H1 (cell line): ENCODE results near the gene TGFB1I1. TPM values are rescaled to one million over a fixed set of nuclear protein-coding genes. Genes with fewer than 3 reads are reported as not detected.

ENCODE experiments used
- CEBPB ChIP-seq: IDR thresholded peaks from 2 replicates; pipeline ENCODE4 v1.6.1; 2012; ENCODE audit warnings: low read depth, low read length
- CTBP2 ChIP-seq: IDR thresholded peaks from 2 replicates; pipeline ENCODE4 v1.7.0; 2011; ENCODE audit warnings: borderline replicate concordance, mild to moderate bottlenecking, moderate library complexity, mixed read lengths, low read length; ENCODE audit not compliant: insufficient read depth, insufficient read length
- KDM4A ChIP-seq: IDR thresholded peaks from one replicate; pipeline ENCODE4 v1.7.1; 2012; ENCODE audit warnings: low read depth, mild to moderate bottlenecking, moderate library complexity, low read length, inconsistent platforms; ENCODE audit not compliant: severe bottlenecking
- KDM5A ChIP-seq: fragments of 200-600 bp; IDR thresholded peaks from 2 replicates; pipeline ENCODE4 v1.7.1; 2012; ENCODE audit warnings: mild to moderate bottlenecking, low read length, inconsistent platforms, mixed read lengths
- POLR2A ChIP-seq, 2 experiments: IDR thresholded peaks; 1 replicate in 1 of 2; 2 replicates in 1 of 2; pipeline ENCODE4 v1.6.1; 2011; ENCODE audit warnings: low read depth in 2 of 2, low read length in 2 of 2, mild to moderate bottlenecking in 2 of 2; ENCODE audit errors: control extremely low read depth in 1 of 2
- RAD21 ChIP-seq, 2 experiments: IDR thresholded peaks in 1 of 2; conservative IDR thresholded peaks in 1 of 2; 2 replicates each; pipeline ENCODE4 v1.6.1; 2011; ENCODE audit warnings: low read depth in 2 of 2, low read length in 2 of 2, improper control_type of control experiment in 1 of 2, inconsistent platforms in 1 of 2, mild to moderate bottlenecking in 1 of 2, moderate library complexity in 1 of 2
- SRF ChIP-seq: IDR thresholded peaks from 2 replicates; pipeline ENCODE4 v1.6.1; 2011; ENCODE audit warnings: mild to moderate bottlenecking, low read depth, low read length, moderate library complexity
- TAF7 ChIP-seq: optimal IDR thresholded peaks from 2 replicates; pipeline ENCODE3; 2011; ENCODE audit warnings: low read depth, mild to moderate bottlenecking, inconsistent platforms, low read length, moderate library complexity, borderline replicate concordance
- TEAD4 ChIP-seq: IDR thresholded peaks from 2 replicates; pipeline ENCODE4 v1.6.1; 2012; ENCODE audit warnings: low read depth, low read length, inconsistent platforms, mixed read lengths
- polyA plus RNA-seq, 7 experiments: library from polyadenylated mRNA; depleted of rRNA in 3 of 7; stranded (reverse) in 5 of 7; unstranded in 2 of 7; fragments of >200 nt in 5 of 7; fragments of 200-250 nt in 2 of 7; gene quantifications; 1 replicate in 5 of 7; 2 replicates in 1 of 7; 4 replicates in 1 of 7; pipeline versions ENCODE4 v1.2.1 to v1.2.3, GENCODE V29; 2011 to 2013; ENCODE audit warnings: missing spikeins in 2 of 7, mixed read lengths in 2 of 7
- total RNA-seq: library from RNA; stranded (reverse); fragmentation: NEBNext Ultra II Directional; extraction: Animal tissue kit (Norgen Biotek cat#: 25700); gene quantifications from 2 replicates; pipeline ENCODE4 v1.2.1, GENCODE V29; 2021
- TF ChIP-seq, protein P1 (sequence below): fragments of 300-600 bp; sonication (generic); IDR thresholded peaks from 2 replicates; pipeline ENCODE4 v1.7.1; 2012; ENCODE audit warnings: low read length, moderate library complexity, mild to moderate bottlenecking, inconsistent platforms; ENCODE audit not compliant: insufficient replicate concordance

TGFB1I1 gene
- total and polyA plus RNA-seq, 2 of the 8 experiments (the other 6 are each of a cell fraction or from before 2014, with no cell fraction given): 5.6 to 5.8 TPM

DNA sequence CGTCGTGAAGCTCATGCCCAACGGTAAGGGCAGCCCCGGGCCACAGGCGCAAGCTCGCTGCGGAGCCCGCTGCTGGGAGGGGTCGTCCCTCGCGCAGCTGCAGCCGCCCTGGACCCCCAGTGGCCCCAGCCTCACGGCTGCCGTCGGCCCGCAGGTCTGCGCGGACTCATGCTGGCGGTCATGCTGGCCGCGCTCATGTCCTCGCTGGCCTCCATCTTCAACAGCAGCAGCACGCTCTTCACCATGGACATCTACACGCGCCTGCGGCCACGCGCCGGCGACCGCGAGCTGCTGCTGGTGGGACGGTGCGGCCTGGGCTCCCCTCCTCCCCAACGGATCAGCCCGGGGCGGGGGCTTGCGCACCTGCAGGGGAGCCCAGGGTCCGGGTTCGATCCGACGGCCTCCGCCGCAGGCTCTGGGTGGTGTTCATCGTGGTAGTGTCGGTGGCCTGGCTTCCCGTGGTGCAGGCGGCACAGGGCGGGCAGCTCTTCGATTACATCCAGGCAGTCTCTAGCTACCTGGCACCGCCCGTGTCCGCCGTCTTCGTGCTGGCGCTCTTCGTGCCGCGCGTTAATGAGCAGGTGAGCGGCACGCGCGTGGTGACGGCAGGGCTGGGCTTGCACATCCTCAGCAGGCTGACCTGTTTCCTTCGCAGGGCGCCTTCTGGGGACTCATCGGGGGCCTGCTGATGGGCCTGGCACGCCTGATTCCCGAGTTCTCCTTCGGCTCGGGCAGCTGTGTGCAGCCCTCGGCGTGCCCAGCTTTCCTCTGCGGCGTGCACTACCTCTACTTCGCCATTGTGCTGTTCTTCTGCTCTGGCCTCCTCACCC, 16.7 kb downstream of the TGFB1I1 start (continued):
- TF ChIP-seq, protein P1, sequence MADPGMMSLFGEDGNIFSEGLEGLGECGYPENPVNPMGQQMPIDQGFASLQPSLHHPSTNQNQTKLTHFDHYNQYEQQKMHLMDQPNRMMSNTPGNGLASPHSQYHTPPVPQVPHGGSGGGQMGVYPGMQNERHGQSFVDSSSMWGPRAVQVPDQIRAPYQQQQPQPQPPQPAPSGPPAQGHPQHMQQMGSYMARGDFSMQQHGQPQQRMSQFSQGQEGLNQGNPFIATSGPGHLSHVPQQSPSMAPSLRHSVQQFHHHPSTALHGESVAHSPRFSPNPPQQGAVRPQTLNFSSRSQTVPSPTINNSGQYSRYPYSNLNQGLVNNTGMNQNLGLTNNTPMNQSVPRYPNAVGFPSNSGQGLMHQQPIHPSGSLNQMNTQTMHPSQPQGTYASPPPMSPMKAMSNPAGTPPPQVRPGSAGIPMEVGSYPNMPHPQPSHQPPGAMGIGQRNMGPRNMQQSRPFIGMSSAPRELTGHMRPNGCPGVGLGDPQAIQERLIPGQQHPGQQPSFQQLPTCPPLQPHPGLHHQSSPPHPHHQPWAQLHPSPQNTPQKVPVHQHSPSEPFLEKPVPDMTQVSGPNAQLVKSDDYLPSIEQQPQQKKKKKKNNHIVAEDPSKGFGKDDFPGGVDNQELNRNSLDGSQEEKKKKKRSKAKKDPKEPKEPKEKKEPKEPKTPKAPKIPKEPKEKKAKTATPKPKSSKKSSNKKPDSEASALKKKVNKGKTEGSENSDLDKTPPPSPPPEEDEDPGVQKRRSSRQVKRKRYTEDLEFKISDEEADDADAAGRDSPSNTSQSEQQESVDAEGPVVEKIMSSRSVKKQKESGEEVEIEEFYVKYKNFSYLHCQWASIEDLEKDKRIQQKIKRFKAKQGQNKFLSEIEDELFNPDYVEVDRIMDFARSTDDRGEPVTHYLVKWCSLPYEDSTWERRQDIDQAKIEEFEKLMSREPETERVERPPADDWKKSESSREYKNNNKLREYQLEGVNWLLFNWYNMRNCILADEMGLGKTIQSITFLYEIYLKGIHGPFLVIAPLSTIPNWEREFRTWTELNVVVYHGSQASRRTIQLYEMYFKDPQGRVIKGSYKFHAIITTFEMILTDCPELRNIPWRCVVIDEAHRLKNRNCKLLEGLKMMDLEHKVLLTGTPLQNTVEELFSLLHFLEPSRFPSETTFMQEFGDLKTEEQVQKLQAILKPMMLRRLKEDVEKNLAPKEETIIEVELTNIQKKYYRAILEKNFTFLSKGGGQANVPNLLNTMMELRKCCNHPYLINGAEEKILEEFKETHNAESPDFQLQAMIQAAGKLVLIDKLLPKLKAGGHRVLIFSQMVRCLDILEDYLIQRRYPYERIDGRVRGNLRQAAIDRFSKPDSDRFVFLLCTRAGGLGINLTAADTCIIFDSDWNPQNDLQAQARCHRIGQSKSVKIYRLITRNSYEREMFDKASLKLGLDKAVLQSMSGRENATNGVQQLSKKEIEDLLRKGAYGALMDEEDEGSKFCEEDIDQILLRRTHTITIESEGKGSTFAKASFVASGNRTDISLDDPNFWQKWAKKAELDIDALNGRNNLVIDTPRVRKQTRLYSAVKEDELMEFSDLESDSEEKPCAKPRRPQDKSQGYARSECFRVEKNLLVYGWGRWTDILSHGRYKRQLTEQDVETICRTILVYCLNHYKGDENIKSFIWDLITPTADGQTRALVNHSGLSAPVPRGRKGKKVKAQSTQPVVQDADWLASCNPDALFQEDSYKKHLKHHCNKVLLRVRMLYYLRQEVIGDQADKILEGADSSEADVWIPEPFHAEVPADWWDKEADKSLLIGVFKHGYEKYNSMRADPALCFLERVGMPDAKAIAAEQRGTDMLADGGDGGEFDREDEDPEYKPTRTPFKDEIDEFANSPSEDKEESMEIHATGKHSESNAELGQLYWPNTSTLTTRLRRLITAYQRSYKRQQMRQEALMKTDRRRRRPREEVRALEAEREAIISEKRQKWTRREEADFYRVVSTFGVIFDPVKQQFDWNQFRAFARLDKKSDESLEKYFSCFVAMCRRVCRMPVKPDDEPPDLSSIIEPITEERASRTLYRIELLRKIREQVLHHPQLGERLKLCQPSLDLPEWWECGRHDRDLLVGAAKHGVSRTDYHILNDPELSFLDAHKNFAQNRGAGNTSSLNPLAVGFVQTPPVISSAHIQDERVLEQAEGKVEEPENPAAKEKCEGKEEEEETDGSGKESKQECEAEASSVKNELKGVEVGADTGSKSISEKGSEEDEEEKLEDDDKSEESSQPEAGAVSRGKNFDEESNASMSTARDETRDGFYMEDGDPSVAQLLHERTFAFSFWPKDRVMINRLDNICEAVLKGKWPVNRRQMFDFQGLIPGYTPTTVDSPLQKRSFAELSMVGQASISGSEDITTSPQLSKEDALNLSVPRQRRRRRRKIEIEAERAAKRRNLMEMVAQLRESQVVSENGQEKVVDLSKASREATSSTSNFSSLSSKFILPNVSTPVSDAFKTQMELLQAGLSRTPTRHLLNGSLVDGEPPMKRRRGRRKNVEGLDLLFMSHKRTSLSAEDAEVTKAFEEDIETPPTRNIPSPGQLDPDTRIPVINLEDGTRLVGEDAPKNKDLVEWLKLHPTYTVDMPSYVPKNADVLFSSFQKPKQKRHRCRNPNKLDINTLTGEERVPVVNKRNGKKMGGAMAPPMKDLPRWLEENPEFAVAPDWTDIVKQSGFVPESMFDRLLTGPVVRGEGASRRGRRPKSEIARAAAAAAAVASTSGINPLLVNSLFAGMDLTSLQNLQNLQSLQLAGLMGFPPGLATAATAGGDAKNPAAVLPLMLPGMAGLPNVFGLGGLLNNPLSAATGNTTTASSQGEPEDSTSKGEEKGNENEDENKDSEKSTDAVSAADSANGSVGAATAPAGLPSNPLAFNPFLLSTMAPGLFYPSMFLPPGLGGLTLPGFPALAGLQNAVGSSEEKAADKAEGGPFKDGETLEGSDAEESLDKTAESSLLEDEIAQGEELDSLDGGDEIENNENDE: no peak
- TF ChIP-seq CEBPB: no peak
- TF ChIP-seq TEAD4: no peak
- TF ChIP-seq POLR2A (IDR thresholded peaks at IDR 0.05; ENCODE audit: control extremely low read depth in 1 of 2, low read depth in 2 of 2, low read length in 2 of 2): peak in 1 of 2 experiments; percentile 13; a peak in 1 of 3 replicates
- peak; percentile 24 for TF ChIP-seq TAF7
- TF ChIP-seq KDM4A: no peak
- TF ChIP-seq SRF: no peak
- peak; percentile 24 to 28; a peak in 3 of 4 replicates for TF ChIP-seq RAD21 (IDR thresholded peaks at IDR 0.05 in 1 of 2, conservative IDR thresholded peaks at IDR 0.05 in 1 of 2; ENCODE audit: low read depth in 2 of 2, low read length in 2 of 2)
- TF ChIP-seq KDM5A: no peak
- no peak for TF ChIP-seq CTBP2
